ENCODE data around the gene PARD3B.

GRCh38 chr2:205494537-205495235 lies 949.4 kb downstream of the PARD3B start:
- TF ChIP-seq NFRKB (IDR thresholded peaks at IDR 0.05) (no peak), BHLHE40 (IDR thresholded peaks at IDR 0.05; ENCODE audit: borderline replicate concordance) (no peak), SP1 (IDR thresholded peaks at IDR 0.05) (no peak), ZNF384 (IDR thresholded peaks at IDR 0.05) (no peak), CTBP1 (IDR thresholded peaks at IDR 0.05; ENCODE audit: borderline replicate concordance) (no peak), FOXK2 (IDR thresholded peaks at IDR 0.05) (no peak), ELF4 (IDR thresholded peaks at IDR 0.05) (no peak), PKNOX1 (IDR thresholded peaks at IDR 0.05) (no peak)
